ENCODE data around the gene ZNF708.

ZNF708 gene

GRCh38 chr19:21323000-21323399, 6.2 kb downstream of the ZNF708 start:
- TF ChIP-seq CTCF (IDR thresholded peaks at IDR 0.05), result no peak

GRCh38 chr19:21322528-21322927, 6.7 kb downstream of the ZNF708 start:
- TF ChIP-seq CTCF (IDR thresholded peaks at IDR 0.05), result no peak

- TF ChIP-seq CTCF (IDR thresholded peaks at IDR 0.05), result no peak
Observed at GRCh38 chr19:21321996-21322395, 7.2 kb downstream of the ZNF708 start.

- no peak for TF ChIP-seq CTCF (IDR thresholded peaks at IDR 0.05)
Observed at GRCh38 chr19:21321134-21321533, 8.1 kb downstream of the ZNF708 start.

- TF ChIP-seq CTCF (IDR thresholded peaks at IDR 0.05), result no peak
Observed at GRCh38 chr19:21317821-21318220, 11.4 kb downstream of the ZNF708 start.

- no peak for TF ChIP-seq CTCF (IDR thresholded peaks at IDR 0.05)
Observed at GRCh38 chr19:21314676-21315075, 14.5 kb downstream of the ZNF708 start.

- no peak for TF ChIP-seq CTCF (IDR thresholded peaks at IDR 0.05)
Observed at GRCh38 chr19:21308773-21309172, 20.4 kb downstream of the ZNF708 start.

GRCh38 chr19:21269813-21270212, 59.4 kb downstream of the ZNF708 start:
- no peak for TF ChIP-seq CTCF (IDR thresholded peaks at IDR 0.05)

Data from LNCAP (cell line).